Kidney (tissue), 14 donors: Measurements from ENCODE around the gene RTL5. TPM values are rescaled to one million over a fixed set of nuclear protein-coding genes. Genes with fewer than 3 reads are reported as not detected.

Experiments
- DNase-seq, 5 donors: peaks; one replicate each; pipeline ENCODE4 v3.0.0-alpha.2; 2013 to 2020
- FAIRE-seq: peaks from 2 replicates; lab custom pipeline; 2012; peaks lifted over from hg19 to GRCh38; lab: Jason Lieb, UNC
- H3K27ac ChIP-seq, 2 donors: one replicate each; pipeline ENCODE4 v1.7.0; 2013; ENCODE audit warnings: low read depth in 2 of 2, low read length in 2 of 2, inconsistent platforms in 1 of 2
- H3K27me3 ChIP-seq: one replicate; pipeline ENCODE4 v1.7.1; 2013; ENCODE audit warnings: low read length, inconsistent platforms; ENCODE audit not compliant: control insufficient read depth, insufficient read depth
- H3K36me3 ChIP-seq, 3 donors: one replicate each; pipeline versions ENCODE4 v1.7.0 to v1.7.1; 2013; ENCODE audit warnings: low read length in 3 of 3, control low read depth in 1 of 3, inconsistent platforms in 1 of 3; ENCODE audit not compliant: insufficient read depth in 3 of 3, control insufficient read depth in 2 of 3
- H3K4me1 ChIP-seq, 3 donors: one replicate each; pipeline versions ENCODE4 v1.7.0 to v1.7.1; 2013; ENCODE audit warnings: low read length in 3 of 3, inconsistent platforms in 1 of 3, low read depth in 1 of 3; ENCODE audit not compliant: control insufficient read depth in 2 of 3, insufficient read depth in 2 of 3
- H3K4me3 ChIP-seq, 3 donors: one replicate each; pipeline versions ENCODE4 v1.7.0 to v1.8.1; 2013; ENCODE audit warnings: low read length in 3 of 3, control low read depth in 1 of 3, inconsistent platforms in 1 of 3
- H3K9ac ChIP-seq, 3 donors: one replicate each; pipeline versions ENCODE4 v1.7.0 to v1.7.1; 2013; ENCODE audit warnings: low read length in 3 of 3, control low read depth in 1 of 3, inconsistent platforms in 1 of 3
- H3K9me3 ChIP-seq, 3 donors: one replicate each; pipeline versions ENCODE4 v1.7.0 to v1.7.1; 2013; ENCODE audit warnings: low read length in 3 of 3, control low read depth in 1 of 3, inconsistent platforms in 1 of 3; ENCODE audit not compliant: control insufficient read depth in 2 of 3, insufficient read depth in 1 of 3
- intact Hi-C: fragments of 100-400 bp; cut with DNase I; formaldehyde crosslinking; loops from one replicate; pipeline ENCODE4 v1.11.1; 2022
- polyA plus RNA-seq: library from polyadenylated mRNA; stranded (reverse); fragments of 350-450 nt; fragmentation: Illumina TruSeq; extraction: RNeasy Lipid Tissue Mini Kit (QIAGEN cat#74804); gene quantifications from one replicate; pipeline ENCODE4 v1.2.3, GENCODE V29; 2014; ENCODE audit warnings: low read depth, low replicate concordance; ENCODE audit not compliant: insufficient read depth
- total RNA-seq: library from RNA; stranded (reverse); fragmentation: NEBNext Ultra II Directional; extraction: Animal tissue kit (Norgen Biotek cat#: 25700); gene quantifications from one replicate; pipeline ENCODE4 v1.2.1, GENCODE V29; 2021
- TF ChIP-seq, protein P1 (sequence below): IDR thresholded peaks from 3 replicates; pipeline ENCODE4 v1.5.1; 2012; ENCODE audit warnings: mild to moderate bottlenecking, moderate library complexity, borderline replicate concordance; ENCODE audit not compliant: insufficient read depth; ENCODE audit errors: extremely low read depth
- donor health status: control.
- donor health status: control.
- donor health status: control.
- donor health status: control.
- donor health status: control.
- donor health status: DM: yes; HTN: yes; CAD: no.
- donor health status: Normal renal cell carcinoma (clear cell type).

RTL5 gene
- total and polyA plus RNA-seq, 2 donors from 2014 or later, result 5.7 to 6.9 TPM

DNA sequence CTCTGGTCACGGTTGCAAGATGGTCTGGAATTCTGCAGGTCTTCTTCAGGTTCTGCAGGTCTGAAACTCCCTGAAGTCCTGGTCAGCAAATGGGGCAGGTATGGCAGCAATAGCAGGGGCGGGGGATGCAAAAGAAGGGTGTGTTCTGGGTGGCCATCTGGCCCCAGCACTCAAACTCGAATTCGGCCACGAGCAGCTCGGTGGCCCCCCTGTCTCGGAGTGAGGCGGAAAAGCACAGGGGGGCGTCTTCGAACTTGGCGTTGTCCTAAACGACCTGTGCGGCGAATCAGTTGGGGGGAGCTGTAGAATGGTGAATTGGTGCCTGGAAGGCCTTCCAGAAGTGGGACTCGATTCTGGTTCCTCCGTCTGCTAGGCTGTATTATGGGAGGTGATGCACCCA lies 2.1 kb downstream of the RTL5 start:
- Histone ChIP-seq H3K27ac (no peak overlapping the region), H3K27me3 (peaks cover 4% of the 10 kb centered on the region), H3K9ac (no peak overlapping the region), H3K4me3 (no peak overlapping the region), H3K9me3 (no peaks in the 10 kb centered on the region), H3K36me3 (no peaks in the 10 kb centered on the region), H3K4me1 (peaks cover 0 to 17% (median 5%) of the 10 kb centered on the region in 3 donors)
- DNase-seq (no peak), FAIRE-seq (no peak)
- TF ChIP-seq, protein P1, sequence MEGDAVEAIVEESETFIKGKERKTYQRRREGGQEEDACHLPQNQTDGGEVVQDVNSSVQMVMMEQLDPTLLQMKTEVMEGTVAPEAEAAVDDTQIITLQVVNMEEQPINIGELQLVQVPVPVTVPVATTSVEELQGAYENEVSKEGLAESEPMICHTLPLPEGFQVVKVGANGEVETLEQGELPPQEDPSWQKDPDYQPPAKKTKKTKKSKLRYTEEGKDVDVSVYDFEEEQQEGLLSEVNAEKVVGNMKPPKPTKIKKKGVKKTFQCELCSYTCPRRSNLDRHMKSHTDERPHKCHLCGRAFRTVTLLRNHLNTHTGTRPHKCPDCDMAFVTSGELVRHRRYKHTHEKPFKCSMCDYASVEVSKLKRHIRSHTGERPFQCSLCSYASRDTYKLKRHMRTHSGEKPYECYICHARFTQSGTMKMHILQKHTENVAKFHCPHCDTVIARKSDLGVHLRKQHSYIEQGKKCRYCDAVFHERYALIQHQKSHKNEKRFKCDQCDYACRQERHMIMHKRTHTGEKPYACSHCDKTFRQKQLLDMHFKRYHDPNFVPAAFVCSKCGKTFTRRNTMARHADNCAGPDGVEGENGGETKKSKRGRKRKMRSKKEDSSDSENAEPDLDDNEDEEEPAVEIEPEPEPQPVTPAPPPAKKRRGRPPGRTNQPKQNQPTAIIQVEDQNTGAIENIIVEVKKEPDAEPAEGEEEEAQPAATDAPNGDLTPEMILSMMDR, result no peak
- intact Hi-C loops, result loop anchor here (10.0 kb wide), 1 partner anchor 105 kb away; no protein-coding TSS in a partner anchor

DNA sequence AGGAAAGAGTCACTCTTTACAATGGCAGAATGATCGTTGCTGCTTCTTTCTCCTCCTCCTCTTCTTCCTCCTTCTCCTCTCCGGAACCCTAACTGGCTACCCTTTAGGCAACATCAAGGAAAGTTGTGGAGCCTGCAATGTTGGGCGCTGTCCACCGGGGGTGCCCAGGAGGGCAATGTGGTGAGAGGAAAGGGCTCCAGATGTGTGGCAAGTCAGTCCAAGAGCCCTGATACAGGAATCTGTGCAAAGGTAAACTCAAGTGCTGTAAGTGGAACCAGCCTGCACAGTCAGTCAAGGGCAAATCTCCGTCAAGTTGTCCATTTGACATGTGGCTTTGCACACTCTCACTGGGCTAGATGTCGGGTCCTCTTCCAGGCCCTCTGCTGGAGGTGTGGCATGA lies 2.8 kb downstream of the RTL5 start:
- no peaks in the 10 kb centered on the region for H3K36me3 ChIP-seq
- no peak overlapping the region for H3K27ac ChIP-seq
- no peak overlapping the region for H3K4me3 ChIP-seq
- H3K9me3 ChIP-seq, result no peaks in the 10 kb centered on the region
- no peak overlapping the region for H3K9ac ChIP-seq
- intact Hi-C loops, result loop anchor here (10.0 kb wide), 1 partner anchor 104 kb away; no protein-coding TSS in a partner anchor
- H3K27me3 ChIP-seq, result peaks cover 4% of the 10 kb centered on the region
- H3K4me1 ChIP-seq, result peaks cover 0 to 25% (median 5%) of the 10 kb centered on the region in 3 donors
- TF ChIP-seq, protein P1, result no peak
- FAIRE-seq (no peak), DNase-seq (no peak)

DNA sequence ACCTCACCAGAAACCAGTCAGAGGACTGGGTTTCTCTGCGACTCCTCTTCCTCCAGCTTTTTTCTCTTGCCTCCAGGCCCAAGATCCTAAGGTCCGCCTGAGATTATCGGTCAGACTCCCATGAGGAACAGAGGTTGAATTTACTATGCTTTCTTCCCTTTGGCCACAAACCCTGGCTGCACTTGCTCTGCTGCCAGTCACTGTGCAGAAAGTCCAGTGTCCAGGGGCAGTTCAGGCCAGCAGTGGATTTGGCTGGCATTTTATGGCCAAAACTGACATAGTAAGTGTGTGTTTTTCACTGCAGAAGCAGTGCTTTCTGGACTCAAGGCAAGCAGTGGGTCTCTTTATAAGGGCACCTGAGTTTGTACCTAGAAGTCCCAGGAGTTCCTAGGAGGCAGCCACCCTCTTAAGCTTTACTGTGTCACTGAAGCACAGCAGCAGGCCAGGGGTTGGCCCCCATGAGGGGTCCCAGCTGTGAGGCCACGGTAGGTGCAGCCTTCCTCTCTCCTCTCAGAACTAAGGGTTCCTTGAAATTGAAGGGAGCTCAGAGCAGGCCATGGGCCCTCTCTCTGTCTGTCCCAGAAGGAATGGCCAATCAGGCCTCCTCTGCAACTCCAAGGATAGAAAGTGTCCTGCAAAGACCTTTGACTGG lies 3.4 kb downstream of the RTL5 start:
- no peak overlapping the region for H3K27ac ChIP-seq
- H3K9ac ChIP-seq, result no peak overlapping the region
- no peaks in the 10 kb centered on the region for H3K36me3 ChIP-seq
- intact Hi-C loops, result loop anchor here (10.0 kb wide), 1 partner anchor 104 kb away; no protein-coding TSS in a partner anchor
- DNase-seq (no peak), FAIRE-seq (no peak)
- TF ChIP-seq, protein P1, result no peak
- peaks cover 3 to 28% (median 10%) of the 10 kb centered on the region in 3 donors for H3K4me1 ChIP-seq
- H3K9me3 ChIP-seq, result no peaks in the 10 kb centered on the region
- H3K4me3 ChIP-seq, result no peak overlapping the region
- peaks cover 3% of the 10 kb centered on the region for H3K27me3 ChIP-seq
